Right kidney (tissue), 1 donor: ENCODE results near the gene RASGEF1C.
"Not testable (repeated sequence)": the region's sequence is repeated elsewhere in the genome, so short reads cannot be mapped to it uniquely, and the experiment has no call there.

Source experiments
- DNase-seq: peaks from one replicate; pipeline ENCODE4 v3.0.0-alpha.2; 2016

RASGEF1C gene

DNA sequence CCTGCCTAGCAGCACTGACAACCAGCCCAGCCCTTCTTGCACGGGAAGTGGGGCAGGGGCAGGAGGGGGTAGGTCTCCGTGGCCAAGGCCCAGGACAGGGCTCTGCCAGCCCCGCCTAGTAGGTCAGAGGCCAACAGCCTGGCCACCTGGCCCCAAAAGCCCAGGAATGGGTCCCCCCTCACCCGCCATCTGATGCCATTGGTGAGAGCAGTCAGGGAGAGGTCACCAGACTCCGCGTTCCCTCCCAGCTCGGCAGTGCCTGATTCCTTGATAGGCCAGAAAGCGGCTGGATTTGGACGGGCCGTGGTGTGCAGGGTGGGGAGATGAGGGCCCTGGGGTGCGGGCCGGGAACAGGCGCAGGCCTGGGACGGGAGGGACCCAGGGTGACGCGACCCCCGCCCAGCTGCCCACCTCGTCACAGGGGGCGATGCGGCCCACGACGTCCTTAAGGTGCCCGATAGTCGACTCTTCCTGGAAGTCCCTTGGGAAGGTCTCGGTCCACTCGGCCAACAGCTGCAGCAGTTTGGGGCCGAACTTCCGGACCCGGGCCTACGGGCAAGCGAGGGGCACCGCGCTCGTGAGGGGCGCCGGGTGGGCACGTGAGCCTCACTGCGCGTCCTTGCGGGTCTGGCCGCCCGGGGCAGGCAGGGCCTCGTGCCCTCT is 72.9 kb downstream of the RASGEF1C start:
- no peak for DNase-seq

DNA sequence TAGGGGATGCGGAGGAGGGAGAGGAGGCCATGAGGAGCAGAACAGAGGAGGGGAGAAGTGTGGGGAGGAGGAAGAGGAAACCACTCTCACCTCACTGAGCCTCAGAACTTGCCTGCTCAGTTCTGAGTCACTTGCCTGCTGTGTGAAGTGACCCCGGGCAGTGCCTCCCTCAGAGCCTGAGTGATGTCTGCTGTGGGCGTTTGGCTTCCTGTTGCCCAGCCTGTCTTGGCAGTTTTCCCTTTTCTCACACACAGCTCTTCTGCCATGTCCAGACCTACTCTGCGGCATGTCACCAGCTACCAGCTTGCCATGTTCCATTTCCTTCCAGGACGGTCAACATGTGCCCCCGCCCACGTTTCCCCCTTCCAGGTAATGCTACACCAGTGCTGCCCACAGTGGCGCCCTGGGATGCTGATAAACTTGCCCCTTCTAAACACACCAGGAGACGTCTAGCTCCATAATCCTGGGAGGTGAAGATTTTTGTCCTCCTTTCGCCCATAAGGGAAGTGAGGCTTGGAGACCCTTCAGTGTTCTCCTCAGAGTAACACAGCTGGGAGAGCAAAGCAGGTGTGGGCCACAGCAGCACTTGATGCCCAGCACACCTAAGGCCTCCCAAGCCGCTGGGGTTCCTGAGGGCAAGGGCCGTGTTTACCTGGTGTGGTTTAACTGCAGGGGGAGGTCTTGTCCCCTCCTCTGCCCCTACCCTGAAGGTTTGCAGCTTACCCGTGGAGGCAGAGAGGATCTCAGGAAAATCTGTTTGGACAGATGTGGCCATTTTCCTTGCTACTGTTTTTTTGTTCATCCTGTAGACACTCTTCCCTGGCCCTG is 73.7 kb downstream of the RASGEF1C start:
- no peak for DNase-seq

DNA sequence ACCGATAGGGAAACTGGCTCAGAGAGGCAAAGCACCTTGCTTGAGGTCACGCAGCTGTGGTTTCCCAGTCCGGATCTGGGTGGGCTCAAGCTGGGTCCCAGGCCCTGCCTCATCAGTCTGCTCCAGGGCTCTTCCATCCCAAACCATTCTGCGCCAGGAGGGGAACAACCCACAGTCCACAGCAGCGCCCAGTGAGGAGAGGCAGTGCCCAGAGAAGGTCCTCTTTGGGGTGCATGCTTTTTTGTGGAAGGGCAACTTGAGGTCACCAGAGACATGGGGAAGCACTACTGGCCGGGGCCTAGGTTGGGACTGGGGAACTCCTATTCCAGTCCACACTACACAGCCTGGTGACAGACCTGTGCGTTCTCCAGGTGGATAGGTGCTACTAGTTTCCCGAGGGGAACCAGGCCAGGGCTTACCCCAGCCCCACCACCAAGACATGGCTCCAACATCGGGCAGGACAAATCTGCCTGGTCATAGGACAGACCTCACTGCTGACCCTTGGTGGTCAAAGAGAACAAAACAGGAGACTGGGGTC is 75.0 kb downstream of the RASGEF1C start:
- DNase-seq: no peak

DNA sequence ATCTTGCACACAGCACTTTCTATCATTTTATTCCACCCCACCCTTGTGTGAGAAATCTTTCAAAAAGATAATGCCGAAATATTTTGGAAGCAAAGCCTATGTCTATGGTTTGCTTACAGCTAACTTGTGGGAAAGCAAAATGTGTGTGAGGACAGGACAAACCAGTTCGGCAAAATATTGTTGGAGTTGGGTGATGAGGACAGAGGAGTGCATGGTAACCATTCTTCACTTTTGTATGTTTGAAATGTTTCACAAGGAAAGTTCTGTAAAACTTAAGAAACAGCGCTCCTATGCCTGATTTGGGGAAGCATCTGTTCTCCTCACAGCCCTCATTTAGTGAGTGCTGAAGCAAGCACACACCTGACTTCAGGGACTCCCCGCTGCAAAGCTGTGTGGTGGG is 75.5 kb downstream of the RASGEF1C start:
- no peak for DNase-seq

DNA sequence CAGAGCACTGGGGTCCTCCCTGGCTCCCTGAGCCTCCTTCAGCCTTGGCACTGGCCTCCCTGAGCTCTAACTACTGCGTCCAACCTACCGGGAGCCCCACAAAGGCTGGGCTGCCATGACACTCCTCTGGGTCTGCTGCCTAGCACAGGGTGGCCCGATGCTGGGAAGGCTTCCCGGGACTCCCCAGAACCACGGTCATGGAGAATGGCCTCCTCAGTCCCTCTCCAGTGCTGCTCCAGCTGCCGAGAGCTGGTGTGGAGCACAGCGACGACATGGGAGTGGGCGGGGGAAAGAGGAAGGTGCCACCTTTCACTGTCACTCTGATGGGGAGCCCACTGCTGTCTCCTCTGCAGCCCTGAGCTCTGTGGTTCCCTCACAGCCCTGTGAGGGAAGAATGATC is 76.0 kb downstream of the RASGEF1C start:
- DNase-seq: no peak

DNA sequence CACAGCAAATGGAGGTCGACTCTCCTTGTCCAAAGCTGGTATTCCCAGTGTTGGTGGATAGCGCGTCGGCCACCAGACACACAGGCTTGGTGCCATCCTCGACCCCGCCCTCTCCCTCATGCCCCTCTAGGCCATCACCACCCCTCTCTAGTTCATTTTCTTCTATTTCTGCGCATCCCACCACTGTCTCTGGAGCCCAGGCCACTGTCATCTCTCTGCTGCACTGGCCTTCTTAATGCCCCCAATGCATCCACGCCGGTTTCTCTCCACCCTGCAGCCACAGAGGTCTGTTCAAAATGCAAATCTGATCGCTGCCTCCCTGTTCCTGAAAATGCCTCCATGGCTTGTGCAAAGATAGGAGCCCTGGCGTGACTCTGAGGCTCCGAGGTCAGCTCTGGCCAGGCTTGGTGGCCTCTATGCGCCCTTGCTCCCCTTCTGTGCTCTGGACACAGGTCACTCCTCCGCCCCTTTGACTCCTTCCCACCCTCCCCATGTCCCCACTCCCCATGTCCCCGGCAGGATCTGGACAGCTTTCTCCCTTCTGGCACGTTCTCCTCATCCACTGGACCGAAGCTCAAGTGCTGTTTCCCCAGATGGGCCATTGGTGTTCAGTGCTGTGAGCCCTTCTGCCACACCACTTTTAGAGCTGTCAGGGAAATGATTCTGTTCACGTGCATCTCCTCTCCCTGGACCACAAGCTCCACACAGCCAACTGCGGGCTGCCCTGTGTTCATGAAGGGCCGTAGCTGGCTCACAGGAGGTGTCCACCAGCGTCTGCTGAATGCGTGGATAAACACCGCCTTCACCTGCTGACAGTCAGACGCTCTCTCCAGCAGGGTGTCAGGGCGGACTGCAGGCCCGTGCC is 77.9 kb downstream of the RASGEF1C start:
- DNase-seq: no peak

DNA sequence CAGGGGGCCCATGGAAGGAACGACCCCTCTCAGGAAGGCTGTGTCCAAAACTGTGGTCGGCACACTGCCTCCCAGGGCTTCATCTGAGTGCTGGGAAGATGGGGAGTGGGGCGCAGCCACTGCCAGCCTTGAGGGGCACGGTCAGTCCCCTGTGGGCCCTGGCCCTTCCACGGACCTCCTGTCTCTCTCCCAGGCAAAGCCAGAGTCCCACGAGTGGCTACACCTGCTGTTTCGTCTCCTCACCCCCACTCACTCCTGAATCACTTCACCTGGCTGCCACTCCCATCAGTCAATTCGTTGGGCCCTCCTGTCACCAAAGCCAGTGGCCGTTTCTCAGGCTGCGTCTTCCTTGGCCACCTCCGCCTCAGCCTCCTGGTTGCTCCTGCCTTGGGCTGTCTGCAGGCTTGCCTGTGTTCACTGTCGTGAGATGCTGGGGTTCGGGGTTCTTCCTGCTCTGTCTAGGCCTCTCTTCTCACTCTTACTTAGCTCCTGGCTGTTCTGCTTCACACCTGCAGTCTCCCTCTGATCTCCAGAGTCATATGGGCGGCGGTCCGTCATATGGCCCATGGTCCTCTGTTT is 78.6 kb downstream of the RASGEF1C start:
- no peak for DNase-seq

DNA sequence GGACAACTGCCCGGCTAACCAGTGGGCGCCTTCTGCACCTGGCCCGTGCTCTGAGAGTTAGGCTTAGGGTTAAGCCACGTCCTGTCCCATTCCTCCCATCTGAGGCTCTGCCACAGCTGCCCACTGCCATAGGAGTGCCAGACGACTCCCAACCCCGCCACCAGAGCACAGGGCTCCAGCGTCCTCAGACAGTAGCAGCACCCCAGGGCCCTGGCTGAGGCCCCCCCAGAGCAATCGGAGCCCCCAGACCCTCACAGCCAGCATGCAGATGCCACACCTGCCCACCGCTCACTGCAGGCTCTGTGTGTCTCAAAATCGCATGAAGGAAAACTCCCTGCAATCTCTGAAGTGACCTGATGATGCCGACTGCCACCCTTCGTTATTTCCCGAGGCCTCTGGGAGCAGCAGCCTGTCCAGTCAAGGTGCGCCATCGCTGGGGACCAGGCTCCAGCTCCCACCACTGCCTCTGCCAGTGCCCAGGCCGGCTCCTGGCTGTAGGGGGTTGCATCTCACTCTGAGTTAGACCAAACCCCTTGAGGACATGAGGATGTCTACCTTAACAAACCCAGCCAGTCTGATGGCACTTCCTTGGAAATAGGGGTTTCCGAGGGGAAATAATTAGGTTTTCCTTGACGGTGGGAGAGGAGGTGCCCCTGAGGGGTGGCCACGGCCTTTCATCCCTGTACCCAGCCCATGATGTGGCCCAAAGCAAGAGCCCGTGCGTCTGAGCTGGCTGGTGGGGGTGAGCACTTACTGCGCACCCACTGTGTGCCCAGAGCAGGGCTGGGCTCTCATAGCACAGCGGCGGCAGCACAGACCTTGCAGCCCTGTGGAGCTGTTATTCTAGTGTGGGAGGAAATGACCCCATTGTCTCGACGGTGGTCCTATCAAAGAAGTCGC is 79.5 kb downstream of the RASGEF1C start:
- no peak for DNase-seq

DNA sequence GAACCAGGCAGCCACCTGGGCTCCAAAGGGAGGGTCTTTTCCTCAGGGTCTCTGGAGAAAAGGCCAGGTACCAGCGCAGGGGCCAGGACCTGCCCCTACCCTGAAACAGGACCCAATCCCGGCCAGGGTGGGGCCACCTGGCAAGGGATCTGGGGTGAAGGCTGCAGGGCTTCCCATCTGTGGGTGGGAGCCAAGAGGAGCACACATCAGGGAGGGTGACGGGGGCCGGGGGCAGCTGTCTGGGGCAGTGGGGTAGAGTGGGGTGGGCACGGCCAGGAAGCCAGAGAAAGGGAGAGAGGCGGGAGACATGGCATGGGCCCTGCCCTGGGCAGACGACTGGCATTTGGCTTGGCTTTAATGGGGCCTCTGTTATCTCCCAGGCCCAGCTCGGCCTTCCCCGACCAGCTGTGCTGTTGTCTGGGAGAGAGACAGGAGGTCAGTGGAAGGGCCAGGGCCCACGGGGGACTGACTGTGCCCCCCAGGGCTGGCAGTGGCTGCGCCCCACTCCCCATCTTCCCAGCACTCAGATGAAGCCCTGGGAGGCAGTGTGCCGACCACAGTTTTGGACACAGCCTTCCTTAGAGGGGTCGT is 80.2 kb downstream of the RASGEF1C start:
- DNase-seq: no peak

DNA sequence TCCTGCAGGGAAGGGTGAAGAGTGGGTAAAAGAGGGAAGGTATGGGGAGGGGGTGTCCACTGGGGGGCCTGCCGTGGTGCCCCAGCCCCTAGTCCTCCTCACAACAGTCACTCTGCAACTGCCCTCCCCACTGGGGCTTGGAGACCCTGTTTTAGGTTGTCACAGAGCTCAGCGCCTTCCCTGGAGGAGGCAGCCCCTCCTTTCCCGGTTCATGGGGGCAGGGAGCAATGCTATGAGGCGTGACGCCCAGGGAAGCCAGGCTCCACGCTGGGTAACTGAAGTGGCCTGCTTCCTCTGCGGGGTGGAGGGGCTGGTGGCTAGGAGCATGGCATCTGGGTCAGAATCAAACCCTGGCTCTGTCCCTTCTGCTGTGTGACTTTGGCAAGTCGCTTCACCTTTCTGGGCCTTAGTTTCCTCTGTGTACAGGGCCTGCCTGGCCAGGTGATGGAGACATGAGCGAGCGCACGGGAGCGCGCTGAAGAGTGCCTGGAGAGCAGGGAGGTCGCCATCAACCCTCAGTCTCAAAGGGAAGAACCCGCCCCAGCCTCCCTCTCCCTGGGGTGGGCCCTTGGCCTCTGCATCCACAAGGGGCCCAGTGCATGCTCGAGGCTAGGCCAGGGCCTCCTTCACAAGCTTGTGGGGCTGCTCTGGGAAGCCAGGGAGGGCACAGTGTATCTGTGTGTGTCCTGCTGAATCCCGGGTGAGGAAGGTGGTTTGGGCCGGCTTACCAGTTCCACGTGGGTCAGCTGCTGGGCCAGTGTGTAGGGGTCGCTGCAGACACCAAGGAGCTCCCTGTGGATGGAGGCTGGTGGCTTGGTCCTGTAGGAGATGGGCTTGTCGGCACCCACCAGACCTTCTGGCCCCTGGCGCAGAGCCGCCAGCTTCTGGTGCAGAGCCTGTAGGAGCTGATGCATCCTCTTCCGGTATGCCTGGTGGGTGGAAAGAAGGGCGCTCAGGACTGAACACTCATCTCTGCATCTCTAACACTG is 81.0 kb downstream of the RASGEF1C start:
- no peak for DNase-seq

DNA sequence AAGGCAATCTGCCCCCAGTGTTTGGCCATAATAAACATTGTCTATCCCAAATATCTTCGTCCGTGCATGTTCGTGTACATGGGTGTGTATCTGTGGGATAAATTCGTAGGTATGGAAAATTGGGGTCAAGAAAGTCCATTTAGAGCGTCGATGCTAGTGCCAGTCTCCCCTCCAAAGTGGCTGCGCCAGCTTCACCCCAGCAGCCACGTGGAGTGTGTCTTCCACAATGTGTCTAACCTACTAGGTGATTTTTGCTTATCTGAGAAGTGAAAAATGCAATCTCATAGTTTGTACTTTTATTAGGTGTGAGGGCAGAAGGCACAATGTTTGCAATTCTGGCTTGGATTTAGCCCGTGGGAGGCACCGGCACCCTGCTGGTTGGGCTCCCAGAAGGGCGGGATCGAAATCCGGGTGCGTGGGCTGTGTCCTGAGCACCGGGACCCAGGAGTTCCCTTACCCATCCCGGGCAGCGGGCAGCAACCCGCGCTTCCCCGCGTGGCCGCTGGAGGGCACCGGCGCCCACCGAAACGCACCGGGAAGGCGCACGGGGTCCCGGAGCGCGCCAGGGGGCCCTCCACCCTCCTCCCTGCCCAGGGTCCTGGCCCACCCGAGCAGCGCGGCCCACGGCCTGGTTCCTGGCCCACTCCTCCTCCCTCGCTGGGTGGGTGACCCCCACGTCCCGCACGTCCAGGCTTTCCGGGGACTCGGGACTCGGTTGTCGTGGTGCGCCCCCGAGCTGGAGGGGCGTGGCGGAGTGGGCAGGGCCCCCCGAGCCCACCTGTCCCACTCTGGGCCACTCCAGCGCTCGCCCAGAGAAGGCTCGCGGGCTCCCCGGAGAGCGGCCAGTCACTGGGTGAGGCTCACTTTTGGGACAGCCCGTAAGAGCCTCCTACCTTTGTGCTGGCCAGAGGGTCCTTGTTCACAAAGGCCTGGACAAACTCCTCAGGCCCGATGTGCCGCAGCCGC is 82.0 kb downstream of the RASGEF1C start:
- DNase-seq: peak; percentile 55

DNA sequence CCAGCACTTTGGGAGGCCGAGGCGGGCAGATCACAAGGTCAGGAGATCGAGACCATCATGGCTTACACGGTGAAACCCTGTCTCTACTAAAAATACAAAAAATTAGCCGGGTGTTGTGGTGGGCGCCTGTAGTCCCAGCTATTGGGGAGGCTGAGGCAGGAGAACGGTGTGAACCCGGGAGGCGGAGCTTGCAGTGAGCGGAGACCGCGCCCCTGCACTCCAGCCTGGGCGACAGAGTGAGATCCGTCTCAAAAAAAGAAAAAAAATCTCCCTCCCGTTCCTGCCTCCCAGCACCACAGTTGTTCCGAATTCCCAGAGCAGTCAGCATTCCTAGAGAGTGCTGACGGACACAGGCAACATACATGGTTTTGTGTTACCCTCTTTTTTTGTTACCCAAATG is 82.9 kb downstream of the RASGEF1C start:
- DNase-seq: not testable (repeated sequence)

DNA sequence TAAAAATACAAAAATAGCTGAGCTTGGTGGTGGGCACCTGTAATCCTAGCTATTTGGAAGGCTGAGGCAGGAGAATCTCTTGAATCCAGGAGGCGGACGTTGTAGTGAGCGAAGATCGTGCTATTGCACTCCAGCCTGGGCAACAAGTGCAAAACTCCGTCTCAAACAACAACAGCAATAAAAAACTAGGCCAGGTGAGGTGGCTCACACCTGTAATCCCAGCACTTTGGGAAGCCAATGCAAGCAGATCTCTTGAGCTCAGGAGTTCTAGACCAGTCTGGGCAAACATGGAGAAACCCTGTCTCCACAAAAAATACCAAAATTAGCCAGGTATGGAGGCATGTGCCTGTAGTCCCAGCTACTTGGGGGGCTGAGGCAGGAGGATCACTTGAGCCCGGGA is 84.3 kb downstream of the RASGEF1C start:
- not testable (repeated sequence) for DNase-seq

DNA sequence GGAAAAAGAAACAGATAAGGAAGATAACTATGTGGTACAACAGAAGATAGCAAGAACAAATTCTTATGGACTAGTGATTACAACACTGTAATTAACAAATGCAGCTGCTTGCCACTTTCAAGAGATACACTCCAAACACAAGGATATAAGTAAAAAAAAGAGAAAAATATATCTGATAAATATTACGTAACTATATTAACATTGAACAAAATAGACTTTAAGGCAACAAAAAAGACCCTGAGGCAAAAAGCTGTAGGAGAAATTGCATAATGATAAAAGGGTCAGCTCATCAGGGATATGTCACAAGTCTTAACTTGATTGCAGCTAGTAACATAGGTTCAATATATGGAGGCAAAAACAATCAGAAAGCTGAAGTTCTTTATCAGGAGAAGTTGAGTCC is 86.1 kb downstream of the RASGEF1C start:
- no peak for DNase-seq

DNA sequence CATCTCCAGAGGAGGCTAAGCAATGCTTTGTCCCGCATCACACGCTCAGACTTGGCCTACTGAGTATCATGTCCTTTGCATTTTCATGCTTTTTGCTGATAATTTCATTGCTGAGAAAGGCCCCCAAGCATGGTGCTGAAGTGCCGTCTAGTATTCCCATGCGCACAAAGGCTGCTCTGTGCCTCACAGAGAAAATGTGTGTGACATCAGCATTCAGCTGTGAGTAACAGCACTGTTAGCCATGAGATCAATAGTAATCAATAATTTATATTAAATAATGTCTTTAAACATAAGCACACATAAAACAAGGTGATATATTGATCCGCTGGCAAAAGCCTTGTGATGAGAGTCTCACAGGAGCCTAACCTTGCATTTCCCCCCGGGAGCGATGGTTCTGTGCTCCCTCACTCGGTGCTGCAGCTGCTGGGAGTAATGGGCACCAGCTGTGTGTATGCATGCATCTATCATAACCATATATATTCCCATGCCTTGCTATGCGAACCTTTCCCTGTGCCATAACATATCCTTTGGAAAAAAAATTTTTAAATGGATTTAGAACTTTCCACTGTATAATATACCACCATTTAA is 87.1 kb downstream of the RASGEF1C start:
- DNase-seq: no peak

DNA sequence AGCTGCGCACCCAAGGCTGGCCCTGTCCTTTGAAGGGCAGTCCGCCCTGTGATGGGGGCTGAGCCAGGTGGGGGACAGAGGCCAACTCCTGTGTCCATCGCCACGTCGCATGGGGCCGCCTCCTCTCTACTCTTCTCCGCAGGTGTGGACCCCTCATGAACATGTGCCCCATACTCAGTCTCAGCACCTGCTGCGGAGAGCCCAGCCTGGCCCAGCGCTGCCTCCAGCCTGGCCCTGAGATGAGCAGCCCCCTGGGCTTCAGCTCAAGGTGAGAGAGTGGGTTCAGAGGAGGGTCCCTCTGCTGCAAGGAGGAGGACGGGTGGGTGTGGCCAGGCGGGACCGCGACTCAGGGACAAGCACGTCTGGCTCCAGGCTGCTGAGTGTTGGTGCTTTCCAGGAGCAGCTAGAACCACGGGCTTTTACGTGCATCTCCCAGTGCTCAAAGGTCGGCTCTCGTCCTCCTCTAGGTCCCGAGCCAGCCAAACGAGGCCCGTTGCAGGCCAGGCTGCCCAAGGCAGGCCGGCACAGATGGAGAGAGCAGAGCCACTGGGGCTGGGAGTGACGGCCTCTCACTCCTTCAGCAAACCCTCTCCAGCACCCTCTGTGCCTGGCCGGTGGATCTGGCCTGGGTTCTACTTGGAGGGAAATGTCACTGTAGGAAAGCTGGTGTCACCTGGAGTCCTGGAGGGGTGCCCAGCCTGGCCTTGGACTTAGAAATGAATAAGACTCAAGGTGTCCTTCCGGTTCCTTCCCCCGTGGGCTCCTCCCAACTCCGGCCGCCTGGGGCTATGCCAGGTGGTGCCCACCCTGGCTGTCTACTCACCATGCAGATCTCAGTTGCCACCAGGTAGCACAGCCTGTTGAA is 88.5 kb downstream of the RASGEF1C start:
- DNase-seq: no peak

DNA sequence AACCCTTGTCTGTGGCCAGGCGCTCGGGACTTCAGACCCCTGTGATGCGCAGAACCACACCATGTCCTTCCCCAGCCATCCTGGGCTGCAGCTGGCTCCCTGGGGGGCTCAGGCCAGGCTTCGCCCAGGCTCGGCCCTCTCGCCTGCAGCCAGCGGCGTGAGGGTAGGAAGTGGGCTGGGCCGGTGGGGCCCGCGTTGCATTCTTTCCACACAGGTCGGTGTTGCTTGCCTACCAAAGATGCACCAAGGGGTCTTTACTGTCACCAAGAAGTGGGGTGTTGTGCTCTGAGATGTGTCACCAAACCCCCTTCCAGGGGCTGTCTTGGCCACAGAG is 89.1 kb downstream of the RASGEF1C start:
- DNase-seq: no peak
